OCI-LY3 (cell line): Measurements from ENCODE around the gene TNFRSF8.

Experiments
- EZH2phosphoT487 ChIP-seq: fragments of 200-600 bp; shearing (Covaris generic); IDR thresholded peaks from 2 replicates; pipeline ENCODE4 v1.6.1; 2018; ENCODE audit warnings: antibody characterized with exemption, mixed run types, low read depth
- TF ChIP-seq, protein P1 (sequence below): fragments of 200-600, 300-600 bp; sonication (generic); IDR thresholded peaks from 2 replicates; pipeline ENCODE4 v1.5.1; 2014; ENCODE audit warnings: antibody characterized with exemption, low read length, low read depth

DNA sequence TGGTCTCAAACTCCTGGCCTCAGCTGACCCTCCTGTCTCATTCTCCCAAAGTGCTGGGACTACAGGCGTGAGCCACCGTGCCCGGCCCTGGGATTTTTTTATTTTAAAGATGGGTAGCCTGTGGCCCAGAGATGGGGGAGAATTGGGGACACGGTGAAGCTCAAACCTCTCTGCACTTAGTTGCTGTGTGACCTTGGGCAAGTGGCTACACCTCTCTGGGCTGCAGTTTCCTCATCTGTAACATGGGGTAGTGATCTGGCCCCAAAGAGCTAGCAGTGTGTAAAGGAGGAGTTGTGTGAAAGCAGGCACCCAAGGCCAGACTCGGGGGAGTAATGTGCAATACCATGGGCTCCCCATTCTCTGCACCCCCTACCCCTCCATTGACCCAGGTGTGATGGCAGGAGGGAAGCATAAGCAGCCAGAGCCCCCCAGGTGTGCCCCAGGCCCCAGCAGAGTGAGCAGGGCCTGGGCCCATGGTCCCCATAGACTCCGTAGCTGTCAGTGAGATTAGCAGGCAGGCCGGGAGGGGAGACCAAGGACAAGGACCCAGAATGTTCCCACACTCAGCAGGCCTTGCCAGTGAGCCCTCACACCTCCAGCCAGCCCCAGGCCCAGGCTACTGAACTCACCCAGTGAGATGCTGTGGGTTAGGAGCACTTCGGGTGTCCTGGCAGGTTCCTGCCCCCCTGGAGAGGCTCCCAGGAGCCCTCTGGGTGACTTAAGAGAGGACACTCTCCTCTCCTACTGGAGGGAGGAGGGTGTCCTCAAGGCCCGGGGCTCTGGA, 17.9 kb downstream of the TNFRSF8 start:
- TF ChIP-seq, protein P1, sequence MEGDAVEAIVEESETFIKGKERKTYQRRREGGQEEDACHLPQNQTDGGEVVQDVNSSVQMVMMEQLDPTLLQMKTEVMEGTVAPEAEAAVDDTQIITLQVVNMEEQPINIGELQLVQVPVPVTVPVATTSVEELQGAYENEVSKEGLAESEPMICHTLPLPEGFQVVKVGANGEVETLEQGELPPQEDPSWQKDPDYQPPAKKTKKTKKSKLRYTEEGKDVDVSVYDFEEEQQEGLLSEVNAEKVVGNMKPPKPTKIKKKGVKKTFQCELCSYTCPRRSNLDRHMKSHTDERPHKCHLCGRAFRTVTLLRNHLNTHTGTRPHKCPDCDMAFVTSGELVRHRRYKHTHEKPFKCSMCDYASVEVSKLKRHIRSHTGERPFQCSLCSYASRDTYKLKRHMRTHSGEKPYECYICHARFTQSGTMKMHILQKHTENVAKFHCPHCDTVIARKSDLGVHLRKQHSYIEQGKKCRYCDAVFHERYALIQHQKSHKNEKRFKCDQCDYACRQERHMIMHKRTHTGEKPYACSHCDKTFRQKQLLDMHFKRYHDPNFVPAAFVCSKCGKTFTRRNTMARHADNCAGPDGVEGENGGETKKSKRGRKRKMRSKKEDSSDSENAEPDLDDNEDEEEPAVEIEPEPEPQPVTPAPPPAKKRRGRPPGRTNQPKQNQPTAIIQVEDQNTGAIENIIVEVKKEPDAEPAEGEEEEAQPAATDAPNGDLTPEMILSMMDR = no peak
- TF ChIP-seq EZH2phosphoT487 = no peak
